MM.1S (cell line): Measurements from ENCODE around the gene SLC25A33.

Source experiments
- CTCF ChIP-seq: fragments of 300-600 bp; sonication (generic); IDR thresholded peaks from 2 replicates; pipeline ENCODE4 v1.5.1; 2016; ENCODE audit warnings: antibody characterized with exemption, low read length, mixed read lengths
- EZH2 ChIP-seq: fragments of 300-600 bp; sonication (generic); optimal IDR thresholded peaks from 2 replicates; pipeline ENCODE3; 2017; ENCODE audit warnings: low read depth, mild to moderate bottlenecking, antibody characterized with exemption, low read length, mixed read lengths
- EZH2phosphoT487 ChIP-seq: fragments of 300-600 bp; sonication (generic); IDR thresholded peaks from 2 replicates; pipeline ENCODE4 v1.6.1; 2018; ENCODE audit warnings: antibody characterized with exemption, low read length

GRCh38 chr1:9615316-9616063, 76.2 kb downstream of the SLC25A33 start:
- TF ChIP-seq CTCF: peak; percentile 68
- no peak for TF ChIP-seq EZH2
- no peak for TF ChIP-seq EZH2phosphoT487
